ENCODE results near the gene PDCL2. TPM values are rescaled to one million over a fixed set of nuclear protein-coding genes. Genes with fewer than 3 reads are reported as not detected.

The PDCL2 gene
- total and polyA plus RNA-seq, 2 of the 8 experiments (the other 6 are each of a cell fraction or from before 2014, with no cell fraction given) = not detected

DNA sequence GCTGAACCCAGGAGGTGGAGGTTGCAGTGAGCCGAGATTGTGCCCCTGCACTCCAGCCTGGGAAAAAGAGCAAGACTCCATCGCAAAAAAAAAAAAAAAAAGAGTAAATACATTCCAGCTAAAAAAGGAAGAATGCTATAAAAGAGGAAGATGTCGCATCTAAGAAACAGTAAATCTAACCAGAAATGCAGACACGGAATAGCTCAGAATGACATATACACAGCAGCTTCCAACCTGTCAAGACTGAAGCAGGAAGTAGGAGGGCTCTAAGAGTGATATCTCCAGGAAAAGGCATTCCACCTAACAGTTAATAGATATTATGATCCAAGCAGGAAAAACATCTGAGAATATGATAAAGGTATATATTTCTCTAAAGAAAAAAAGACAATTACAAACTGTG is 61.4 kb downstream of the PDCL2 start (continued):
- TF ChIP-seq RFX5 (IDR thresholded peaks at IDR 0.05; ENCODE audit: borderline replicate concordance, low read depth, low read length) (no peak), BCL11A (IDR thresholded peaks at IDR 0.05; ENCODE audit: low read depth in 2 of 2, low read length in 2 of 2) (no peak), E2F6 (IDR thresholded peaks at IDR 0.05) (no peak), SIRT6 (IDR thresholded peaks at IDR 0.05; ENCODE audit: low read length) (no peak)
- TF ChIP-seq, protein P1, sequence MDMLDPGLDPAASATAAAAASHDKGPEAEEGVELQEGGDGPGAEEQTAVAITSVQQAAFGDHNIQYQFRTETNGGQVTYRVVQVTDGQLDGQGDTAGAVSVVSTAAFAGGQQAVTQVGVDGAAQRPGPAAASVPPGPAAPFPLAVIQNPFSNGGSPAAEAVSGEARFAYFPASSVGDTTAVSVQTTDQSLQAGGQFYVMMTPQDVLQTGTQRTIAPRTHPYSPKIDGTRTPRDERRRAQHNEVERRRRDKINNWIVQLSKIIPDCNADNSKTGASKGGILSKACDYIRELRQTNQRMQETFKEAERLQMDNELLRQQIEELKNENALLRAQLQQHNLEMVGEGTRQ (IDR thresholded peaks at IDR 0.05; ENCODE audit: low read length) = no peak

Measured in H1 (cell line).